Dermis blood vessel endothelial cell (primary cell): ENCODE measurements around the gene TNKS2. TPM values are rescaled to one million over a fixed set of nuclear protein-coding genes. Genes with fewer than 3 reads are reported as not detected.
"Not testable (repeated sequence)": the region's sequence is repeated elsewhere in the genome, so short reads cannot be mapped to it uniquely, and the experiment has no call there.

ENCODE experiments used
- DNase-seq: peaks from one replicate; pipeline ENCODE4 v3.0.0; 2010
- total RNA-seq: library from RNA; depleted of rRNA; stranded (reverse); fragments of >200 nt; gene quantifications from 2 replicates; pipeline ENCODE4 v1.2.3, GENCODE V29; 2014

TNKS2 gene
- total RNA-seq, 1 donor from 2014 or later = 68.1 TPM

- no peak for DNase-seq
Observed at GRCh38 chr10:91797048-91797690, 1.1 kb upstream of the TNKS2 start.

GRCh38 chr10:91798649-91799611 is 704 bp downstream of the TNKS2 start:
- peak; percentile 64 for DNase-seq

GRCh38 chr10:91799612-91799975 is 1.4 kb downstream of the TNKS2 start:
- DNase-seq = peak; percentile 28

- no peak for DNase-seq
Observed at GRCh38 chr10:91800182-91800581, 2.0 kb downstream of the TNKS2 start.

- DNase-seq = no peak
Observed at GRCh38 chr10:91800756-91801155, 2.5 kb downstream of the TNKS2 start.

GRCh38 chr10:91803386-91804125 is 5.3 kb downstream of the TNKS2 start:
- no peak for DNase-seq

- no peak for DNase-seq
Observed at GRCh38 chr10:91804126-91804510, 5.9 kb downstream of the TNKS2 start.

GRCh38 chr10:91805110-91805838 is 7.0 kb downstream of the TNKS2 start:
- DNase-seq = no peak

GRCh38 chr10:91807264-91807663 is 9.0 kb downstream of the TNKS2 start:
- not testable (repeated sequence) for DNase-seq

- no peak for DNase-seq
Observed at GRCh38 chr10:91813251-91813650, 15.0 kb downstream of the TNKS2 start.

GRCh38 chr10:91816981-91817380 is 18.8 kb downstream of the TNKS2 start:
- no peak for DNase-seq

GRCh38 chr10:91820144-91820543 is 21.9 kb downstream of the TNKS2 start:
- DNase-seq = no peak

- DNase-seq = no peak
Observed at GRCh38 chr10:91824076-91824475, 25.9 kb downstream of the TNKS2 start.

- DNase-seq = no peak
Observed at GRCh38 chr10:91829268-91829667, 31.0 kb downstream of the TNKS2 start.

GRCh38 chr10:91838199-91838598 is 40.0 kb downstream of the TNKS2 start:
- DNase-seq = no peak

- DNase-seq = no peak
Observed at GRCh38 chr10:91843083-91843482, 44.9 kb downstream of the TNKS2 start.

GRCh38 chr10:91856637-91857036 is 58.4 kb downstream of the TNKS2 start:
- peak; percentile 58 for DNase-seq

- DNase-seq = no peak
Observed at GRCh38 chr10:91860885-91861284, 62.7 kb downstream of the TNKS2 start.

- no peak for DNase-seq
Observed at GRCh38 chr10:91864099-91864498, 65.9 kb downstream of the TNKS2 start.

GRCh38 chr10:91864744-91865143 is 66.5 kb downstream of the TNKS2 start:
- no peak for DNase-seq

- no peak for DNase-seq
Observed at GRCh38 chr10:91865562-91866081, 67.4 kb downstream of the TNKS2 start.

GRCh38 chr10:91875156-91875555 is 76.9 kb downstream of the TNKS2 start:
- no peak for DNase-seq
